Endodermal cell (in vitro differentiated cells): ENCODE measurements around the gene CEP164. TPM values are rescaled to one million over a fixed set of nuclear protein-coding genes. Genes with fewer than 3 reads are reported as not detected.
A peak's percentile ranks its signal among the peaks of the same experiment; 100 is the strongest.

Source experiments
- DNase-seq: peaks from one replicate; pipeline ENCODE4 v3.0.0-alpha.2; 2017
- H3K27ac ChIP-seq: 2 replicates; pipeline ENCODE4 v1.5.1; 2013; ENCODE audit warnings: mild to moderate bottlenecking, low read depth, low read length, moderate library complexity
- H3K27me3 ChIP-seq: 2 replicates; pipeline ENCODE4 v1.6.1; 2013; ENCODE audit warnings: mild to moderate bottlenecking, low read length, moderate library complexity; ENCODE audit not compliant: insufficient read depth, control insufficient read depth, poor library complexity, severe bottlenecking
- H3K36me3 ChIP-seq: 2 replicates; pipeline ENCODE4 v1.7.0; 2013; ENCODE audit warnings: mild to moderate bottlenecking, low read length, moderate library complexity; ENCODE audit not compliant: control insufficient read depth, insufficient read depth
- H3K4me1 ChIP-seq: one replicate; pipeline ENCODE4 v1.7.0; 2013; ENCODE audit warnings: low read length; ENCODE audit not compliant: control insufficient read depth, insufficient read depth
- H3K4me3 ChIP-seq: 2 replicates; pipeline ENCODE4 v1.5.1; 2013; ENCODE audit warnings: mild to moderate bottlenecking, low read length, moderate library complexity
- H3K9ac ChIP-seq: 2 replicates; pipeline ENCODE4 v1.6.1; 2013; ENCODE audit warnings: mild to moderate bottlenecking, low read length, moderate library complexity; ENCODE audit not compliant: poor library complexity, severe bottlenecking; ENCODE audit errors: extremely low read depth
- H3K9me3 ChIP-seq: 2 replicates; pipeline ENCODE4 v1.6.1; 2013; ENCODE audit warnings: mild to moderate bottlenecking, low read length, moderate library complexity; ENCODE audit not compliant: control insufficient read depth
- H3K27ac Mint-ChIP-seq: 2 replicates; pipeline ENCODE4 v1.8.0; 2020; ENCODE audit warnings: mixed read lengths
- H3K27me3 Mint-ChIP-seq: 2 replicates; pipeline ENCODE4 v1.8.0; 2021; ENCODE audit warnings: mild to moderate bottlenecking, mixed read lengths; ENCODE audit not compliant: insufficient read depth
- H3K36me3 Mint-ChIP-seq: 2 replicates; pipeline ENCODE4 v1.8.0; 2020; ENCODE audit warnings: low read depth, mixed read lengths
- H3K4me1 Mint-ChIP-seq: 2 replicates; pipeline ENCODE4 v1.8.0; 2020; ENCODE audit warnings: mixed read lengths
- H3K4me3 Mint-ChIP-seq: 2 replicates; pipeline ENCODE4 v1.8.0; 2020; ENCODE audit warnings: mild to moderate bottlenecking, moderate library complexity, mixed read lengths
- H3K9me3 Mint-ChIP-seq: 2 replicates; pipeline ENCODE4 v1.8.0; 2020; ENCODE audit warnings: mild to moderate bottlenecking, mixed read lengths
- CTCF ChIP-seq: fragments of 200-600 bp; sonication (generic); conservative IDR thresholded peaks from 2 replicates; pipeline ENCODE4 v1.5.0; 2021; ENCODE audit warnings: antibody characterized with exemption, mild to moderate bottlenecking
- WGBS, 2 experiments: methylation state at CpG; one replicate each; pipeline versions ENCODE4 v1.1.5 to v1.1.7; 2013; ENCODE audit warnings: missing lambda C conversion rate in 2 of 2, mixed read lengths in 1 of 2; ENCODE audit not compliant: insufficient coverage in 1 of 2, insufficient read length in 1 of 2; 5-methylcytosine and 5-hydroxymethylcytosine counted together
- total RNA-seq, 2 donors: library from RNA; stranded (reverse); fragmentation: NEBNext Ultra II Directional in 1 of 2; extraction: Animal tissue kit (Norgen Biotek cat#: 25700) in 1 of 2; gene quantifications; 2 replicates in 1 of 2; 3 replicates in 1 of 2; pipeline ENCODE4 v1.2.1, GENCODE V29; 2021

CEP164 gene
- total RNA-seq, 2 donors from 2014 or later = 32.7 to 33.6 TPM

DNA sequence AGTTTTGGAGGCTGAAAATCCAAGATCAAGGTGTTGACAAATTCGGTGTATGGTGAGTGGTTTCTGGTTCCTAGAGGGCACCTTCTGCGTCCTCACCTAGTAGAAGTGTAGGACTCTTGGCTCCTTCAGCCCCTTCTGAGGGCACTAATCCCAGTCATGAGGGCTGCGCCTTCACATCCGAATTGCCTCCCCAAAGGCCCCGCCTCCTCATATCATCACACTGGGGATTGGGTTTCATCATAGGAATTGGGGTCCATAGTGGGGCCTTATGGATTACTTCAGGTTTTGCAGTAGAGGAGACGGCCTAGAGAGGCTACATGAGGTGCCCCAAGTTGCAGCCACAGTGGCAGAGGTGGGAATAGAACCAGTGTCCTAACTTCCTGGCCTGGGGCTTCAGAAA is 87.1 kb downstream of the CEP164 start:
- Mint-ChIP-seq H3K27ac (no peak overlapping the region), H3K9me3 (no peaks in the 10 kb centered on the region), H3K36me3 (peaks cover 9% of the 10 kb centered on the region), H3K4me1 (peaks cover 33% of the 10 kb centered on the region), H3K4me3 (no peak overlapping the region), H3K27me3 (no peaks in the 10 kb centered on the region)
- Histone ChIP-seq H3K36me3 (peaks cover 12% of the 10 kb centered on the region), H3K4me3 (no peak overlapping the region), H3K9me3 (no peaks in the 10 kb centered on the region), H3K27ac (no peak overlapping the region), H3K9ac (no peak overlapping the region), H3K27me3 (no peaks in the 10 kb centered on the region), H3K4me1 (peaks cover 10% of the 10 kb centered on the region)
- peak; percentile 25 for DNase-seq
- WGBS, 2 experiments = 96 to 100% methylated on average over 2 to 6 of the region's 6 CpGs
- no peak for TF ChIP-seq CTCF

DNA sequence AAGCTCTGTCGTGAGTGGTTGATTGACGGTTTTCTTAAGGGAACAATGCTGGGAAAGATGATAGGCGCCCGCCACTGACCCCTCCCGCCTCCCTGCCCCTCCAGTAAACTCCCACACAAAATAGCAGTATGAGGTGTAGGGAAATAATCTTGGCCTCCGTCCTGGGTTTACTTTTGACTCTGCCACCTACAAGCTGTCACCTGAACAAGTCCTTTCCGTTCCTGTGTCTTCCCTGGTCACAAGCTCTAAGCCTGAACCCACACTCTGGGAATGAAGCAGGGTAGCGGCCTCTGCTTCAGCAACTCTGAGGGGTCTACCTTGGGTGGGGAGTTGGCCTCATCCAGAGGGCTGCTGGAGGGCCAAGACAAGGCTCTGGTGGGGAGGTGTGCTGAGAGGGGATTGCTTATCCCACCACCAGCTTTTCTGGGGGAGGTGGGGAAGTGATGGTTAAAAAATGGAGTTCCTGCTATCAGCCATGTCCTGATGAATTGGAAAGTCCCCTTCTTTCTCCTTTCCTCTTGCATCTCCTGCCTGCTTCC is 87.8 kb downstream of the CEP164 start:
- Histone ChIP-seq H3K4me3 (no peak overlapping the region), H3K27me3 (no peaks in the 10 kb centered on the region), H3K4me1 (peaks cover 10% of the 10 kb centered on the region), H3K36me3 (peaks cover 11% of the 10 kb centered on the region), H3K9ac (no peak overlapping the region), H3K27ac (no peak overlapping the region), H3K9me3 (no peaks in the 10 kb centered on the region)
- H3K9me3 Mint-ChIP-seq = no peaks in the 10 kb centered on the region
- peak; percentile 28 for DNase-seq
- no peak for TF ChIP-seq CTCF
- WGBS, 2 experiments = 98 to 100% methylated on average over 3 to 4 of the region's 8 CpGs
- H3K4me1 Mint-ChIP-seq = peaks cover 33% of the 10 kb centered on the region
- H3K27ac Mint-ChIP-seq = no peak overlapping the region
- H3K4me3 Mint-ChIP-seq = no peak overlapping the region
- peaks cover 3% of the 10 kb centered on the region for H3K36me3 Mint-ChIP-seq
- no peaks in the 10 kb centered on the region for H3K27me3 Mint-ChIP-seq

- H3K9me3 ChIP-seq = no peaks in the 10 kb centered on the region
- H3K4me1 Mint-ChIP-seq = peaks cover 19% of the 10 kb centered on the region
- no peak overlapping the region for H3K27ac ChIP-seq
- H3K27me3 Mint-ChIP-seq = no peaks in the 10 kb centered on the region
- H3K4me3 Mint-ChIP-seq = no peak overlapping the region
- peaks cover 11% of the 10 kb centered on the region for H3K36me3 ChIP-seq
- DNase-seq = peak; percentile 22
- no peak for TF ChIP-seq CTCF
- H3K9me3 Mint-ChIP-seq = no peaks in the 10 kb centered on the region
- peaks cover 3% of the 10 kb centered on the region for H3K36me3 Mint-ChIP-seq
- H3K4me1 ChIP-seq = peaks cover 10% of the 10 kb centered on the region
- no peak overlapping the region for H3K27ac Mint-ChIP-seq
- H3K9ac ChIP-seq = no peak overlapping the region
- H3K4me3 ChIP-seq = no peak overlapping the region
- 78 to 93% methylated on average over 3 to 6 of the region's 6 CpGs for WGBS, 2 experiments
- no peaks in the 10 kb centered on the region for H3K27me3 ChIP-seq
Measured at GRCh38 chr11:117417342-117417741, 89.7 kb downstream of the CEP164 start.
